ENCODE measurements around the gene CCDC152. TPM values are rescaled to one million over a fixed set of nuclear protein-coding genes. Genes with fewer than 3 reads are reported as not detected.
"Not testable (repeated sequence)": the region's sequence is repeated elsewhere in the genome, so short reads cannot be mapped to it uniquely, and the experiment has no call there.

CCDC152 gene
- total RNA-seq, 1 experiment from 2014 or later = 0.13 TPM

- Histone ChIP-seq H3K4me2 (ENCODE audit: insufficient read depth, insufficient read length, low read length) (no peak overlapping the region), H3K9me3 (ENCODE audit: control insufficient read depth, low read depth, low read length) (no peaks in the 10 kb centered on the region), H3K4ac (ENCODE audit: low read depth, low read length) (no peak overlapping the region), H4K5ac (ENCODE audit: insufficient read length, low read depth, low read length) (no peak overlapping the region), H2AFZ (ENCODE audit: low read length) (no peak overlapping the region), H2BK15ac (ENCODE audit: low read depth, low read length) (no peak overlapping the region), H3K56ac (ENCODE audit: insufficient read length, low read depth, low read length) (no peak overlapping the region), H4K20me1 (ENCODE audit: control insufficient read depth, insufficient read depth, insufficient read length) (no peaks in the 10 kb centered on the region), H3K27ac (ENCODE audit: insufficient read length, low read depth, low read length) (no peak overlapping the region), H2BK20ac (ENCODE audit: low read depth, low read length, poor library complexity, severe bottlenecking) (no peak overlapping the region), H3K9ac (ENCODE audit: extremely low read depth, insufficient read length, low read length) (no peak overlapping the region), H3K4me1 (ENCODE audit: insufficient read depth, low read length) (no peaks in the 10 kb centered on the region), H3K79me1 (ENCODE audit: insufficient read depth, low read depth, low read length, poor library complexity, severe bottlenecking) (no peaks in the 10 kb centered on the region), H2BK5ac (ENCODE audit: insufficient read length, low read length) (no peak overlapping the region), H3K27me3 (ENCODE audit: insufficient read depth, low read length) (no peaks in the 10 kb centered on the region), H3T11ph (ENCODE audit: low read length) (no peak overlapping the region), H4K91ac (ENCODE audit: insufficient read length, low read depth, low read length) (no peak overlapping the region), H2BK12ac (ENCODE audit: insufficient read length, low read depth, low read length) (no peak overlapping the region), H3K79me2 (ENCODE audit: insufficient read depth, low read length) (no peaks in the 10 kb centered on the region), H2BK120ac (ENCODE audit: low read depth, low read length, poor library complexity, severe bottlenecking) (no peak overlapping the region), H3K14ac (ENCODE audit: insufficient read depth, low read length) (no peak overlapping the region), H4K8ac (replicated peaks; ENCODE audit: insufficient read length, low read depth, low read length) (no peak overlapping the region), H3K23me2 (ENCODE audit: insufficient read length, low read depth, low read length, poor library complexity, severe bottlenecking) (peaks cover 2% of the 10 kb centered on the region), H3K23ac (ENCODE audit: insufficient read length, low read depth, low read length) (no peak overlapping the region), H2AK5ac (ENCODE audit: insufficient read length, low read length) (no peak overlapping the region), H3K18ac (ENCODE audit: insufficient read length, low read depth, low read length) (no peak overlapping the region)
- peaks cover 48 to 59% of the 10 kb centered on the region in 2 experiments for H3K4me1 Mint-ChIP-seq
- DNase-seq = peak; percentile 81
- peaks cover 1% of the 10 kb centered on the region; the same call in 1 of the 2 replicates for H3K27me3 Mint-ChIP-seq (ENCODE audit: low read depth)
- no peaks in the 10 kb centered on the region for H3K36me3 Mint-ChIP-seq (ENCODE audit: insufficient read depth in 1 of 3, low read depth in 3 of 3)
- TF ChIP-seq, protein P1, sequence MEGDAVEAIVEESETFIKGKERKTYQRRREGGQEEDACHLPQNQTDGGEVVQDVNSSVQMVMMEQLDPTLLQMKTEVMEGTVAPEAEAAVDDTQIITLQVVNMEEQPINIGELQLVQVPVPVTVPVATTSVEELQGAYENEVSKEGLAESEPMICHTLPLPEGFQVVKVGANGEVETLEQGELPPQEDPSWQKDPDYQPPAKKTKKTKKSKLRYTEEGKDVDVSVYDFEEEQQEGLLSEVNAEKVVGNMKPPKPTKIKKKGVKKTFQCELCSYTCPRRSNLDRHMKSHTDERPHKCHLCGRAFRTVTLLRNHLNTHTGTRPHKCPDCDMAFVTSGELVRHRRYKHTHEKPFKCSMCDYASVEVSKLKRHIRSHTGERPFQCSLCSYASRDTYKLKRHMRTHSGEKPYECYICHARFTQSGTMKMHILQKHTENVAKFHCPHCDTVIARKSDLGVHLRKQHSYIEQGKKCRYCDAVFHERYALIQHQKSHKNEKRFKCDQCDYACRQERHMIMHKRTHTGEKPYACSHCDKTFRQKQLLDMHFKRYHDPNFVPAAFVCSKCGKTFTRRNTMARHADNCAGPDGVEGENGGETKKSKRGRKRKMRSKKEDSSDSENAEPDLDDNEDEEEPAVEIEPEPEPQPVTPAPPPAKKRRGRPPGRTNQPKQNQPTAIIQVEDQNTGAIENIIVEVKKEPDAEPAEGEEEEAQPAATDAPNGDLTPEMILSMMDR (conservative IDR thresholded peaks at IDR 0.05) = no peak
- no CpG with 5 or more reads among the region's 19 CpGs for WGBS (ENCODE audit: extremely low coverage, insufficient read length, low lambda C conversion rate)
- peak overlapping the region; percentile 76 to 92 (median 90); a peak in 6 of 7 replicates for H3K27ac Mint-ChIP-seq
- H3K4me3 Mint-ChIP-seq = peak overlapping the region in 1 of 2 experiments; percentile 35; a peak in 2 of 5 replicates
- H3K9me3 Mint-ChIP-seq = no peaks in the 10 kb centered on the region; a peak in 1 of 5 replicates
Measured at GRCh38 chr5:42813533-42813932, 56.9 kb downstream of the CCDC152 start.

- not testable (repeated sequence) for H3K4me2 ChIP-seq (ENCODE audit: insufficient read depth, insufficient read length, low read length); H3K79me2 ChIP-seq (ENCODE audit: insufficient read depth, low read length); H4K20me1 ChIP-seq (ENCODE audit: control insufficient read depth, insufficient read depth, insufficient read length); H3K4ac ChIP-seq (ENCODE audit: low read depth, low read length); H2BK120ac ChIP-seq (ENCODE audit: low read depth, low read length, poor library complexity, severe bottlenecking); H4K8ac ChIP-seq (replicated peaks; ENCODE audit: insufficient read length, low read depth, low read length); H4K5ac ChIP-seq (ENCODE audit: insufficient read length, low read depth, low read length); H3K18ac ChIP-seq (ENCODE audit: insufficient read length, low read depth, low read length); H3K27me3 ChIP-seq (ENCODE audit: insufficient read depth, low read length); H3K27ac ChIP-seq (ENCODE audit: insufficient read length, low read depth, low read length); H3K9me3 Mint-ChIP-seq; H2AFZ ChIP-seq (ENCODE audit: low read length); H3T11ph ChIP-seq (ENCODE audit: low read length); H3K9me3 ChIP-seq (ENCODE audit: control insufficient read depth, low read depth, low read length); H3K23me2 ChIP-seq (ENCODE audit: insufficient read length, low read depth, low read length, poor library complexity, severe bottlenecking); H3K27ac Mint-ChIP-seq; H3K36me3 Mint-ChIP-seq (ENCODE audit: insufficient read depth in 1 of 3, low read depth in 3 of 3); H3K56ac ChIP-seq (ENCODE audit: insufficient read length, low read depth, low read length); H4K91ac ChIP-seq (ENCODE audit: insufficient read length, low read depth, low read length); H2BK12ac ChIP-seq (ENCODE audit: insufficient read length, low read depth, low read length); H3K4me1 ChIP-seq (ENCODE audit: insufficient read depth, low read length); H3K27me3 Mint-ChIP-seq (ENCODE audit: low read depth); H2BK5ac ChIP-seq (ENCODE audit: insufficient read length, low read length); H3K9ac ChIP-seq (ENCODE audit: extremely low read depth, insufficient read length, low read length); H3K14ac ChIP-seq (ENCODE audit: insufficient read depth, low read length); H2AK5ac ChIP-seq (ENCODE audit: insufficient read length, low read length); DNase-seq; H2BK20ac ChIP-seq (ENCODE audit: low read depth, low read length, poor library complexity, severe bottlenecking); H3K4me3 Mint-ChIP-seq; H2BK15ac ChIP-seq (ENCODE audit: low read depth, low read length); H3K79me1 ChIP-seq (ENCODE audit: insufficient read depth, low read depth, low read length, poor library complexity, severe bottlenecking); H3K23ac ChIP-seq (ENCODE audit: insufficient read length, low read depth, low read length)
- WGBS (ENCODE audit: extremely low coverage, insufficient read length, low lambda C conversion rate) = no CpG with 5 or more reads among the region's 2 CpGs
- H3K4me1 Mint-ChIP-seq = peaks cover 40 to 43% of the 10 kb centered on the region in 2 experiments
Measured at GRCh38 chr5:42816546-42816945, 59.9 kb downstream of the CCDC152 start.
